Duodenal mucosa (tissue), 2 donors: Measurements from ENCODE around the gene MMP8.
"Not testable (repeated sequence)": the region's sequence is repeated elsewhere in the genome, so short reads cannot be mapped to it uniquely, and the experiment has no call there.

Experiments used
- H3K27ac ChIP-seq: one replicate; pipeline ENCODE4 v1.7.0; 2013; ENCODE audit warnings: low read depth, low read length
- H3K27me3 ChIP-seq, 2 donors: one replicate each; pipeline ENCODE4 v1.7.0; 2013; ENCODE audit warnings: low read length in 2 of 2, control low read depth in 1 of 2; ENCODE audit not compliant: insufficient read depth in 2 of 2, control insufficient read depth in 1 of 2
- H3K36me3 ChIP-seq, 2 donors: one replicate each; pipeline ENCODE4 v1.7.0; 2013; ENCODE audit warnings: low read length in 2 of 2, control low read depth in 1 of 2; ENCODE audit not compliant: insufficient read depth in 2 of 2, control insufficient read depth in 1 of 2
- H3K4me1 ChIP-seq, 2 donors: one replicate each; pipeline ENCODE4 v1.7.0; 2013; ENCODE audit warnings: low read length in 2 of 2, control low read depth in 1 of 2; ENCODE audit not compliant: insufficient read depth in 2 of 2, control insufficient read depth in 1 of 2
- H3K4me3 ChIP-seq, 2 donors: one replicate each; pipeline ENCODE4 v1.7.0; 2013; ENCODE audit warnings: low read length in 2 of 2, low read depth in 1 of 2
- H3K9ac ChIP-seq, 2 donors: one replicate each; pipeline ENCODE4 v1.7.0; 2013; ENCODE audit warnings: low read length in 2 of 2, low read depth in 1 of 2
- H3K9me3 ChIP-seq, 2 donors: one replicate each; pipeline ENCODE4 v1.7.0; 2013; ENCODE audit warnings: low read length in 2 of 2, control low read depth in 1 of 2; ENCODE audit not compliant: control insufficient read depth in 1 of 2

Gene MMP8

DNA sequence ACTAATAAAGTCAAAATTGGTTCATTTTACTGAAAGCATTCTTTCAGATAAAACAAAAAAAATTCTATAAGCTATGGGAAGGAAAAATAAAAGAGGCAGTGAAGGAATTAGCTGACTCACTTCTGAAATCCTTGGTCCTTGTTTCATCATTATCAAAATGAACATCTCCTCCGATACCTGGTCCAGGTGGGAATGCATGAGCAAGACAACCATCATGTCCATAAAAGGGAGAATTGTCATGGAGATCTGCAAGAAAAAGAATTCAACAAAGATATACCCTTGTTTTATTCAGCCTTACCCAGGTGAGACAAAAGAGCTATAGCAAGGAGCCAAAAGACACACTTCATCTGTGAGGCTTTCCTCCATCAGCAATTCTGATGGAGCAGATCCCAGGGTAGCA lies 28.5 kb upstream of the MMP8 start:
- Histone ChIP-seq H3K27me3 (no peaks in the 10 kb centered on the region), H3K4me1 (no peaks in the 10 kb centered on the region)

DNA sequence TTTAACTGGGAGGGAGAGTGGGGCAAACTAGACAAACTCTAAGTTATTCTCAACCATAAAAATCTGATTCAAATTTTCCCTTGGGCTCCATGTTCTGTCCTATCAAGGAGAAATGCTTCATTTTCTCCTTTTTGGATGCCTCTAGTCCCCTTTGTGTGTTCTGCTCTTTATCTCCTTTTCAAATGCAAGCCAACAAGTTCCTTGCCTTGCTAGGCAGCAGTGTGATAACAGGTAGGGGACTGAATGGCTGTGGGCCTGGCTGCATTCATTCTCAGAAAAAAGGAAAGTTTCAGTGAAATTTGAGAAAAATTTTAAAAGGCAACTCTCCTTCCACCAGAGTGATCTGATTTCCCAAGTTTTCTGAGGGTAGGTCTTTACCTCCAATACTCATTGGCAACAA lies 26.9 kb upstream of the MMP8 start:
- H3K36me3 ChIP-seq = no peaks in the 10 kb centered on the region
- H3K4me3 ChIP-seq = no peak overlapping the region
- no peaks in the 10 kb centered on the region for H3K9me3 ChIP-seq
- no peak overlapping the region for H3K27ac ChIP-seq
- no peaks in the 10 kb centered on the region for H3K27me3 ChIP-seq
- H3K4me1 ChIP-seq = no peaks in the 10 kb centered on the region
- no peak overlapping the region for H3K9ac ChIP-seq

More for the DNA sequence above, 28.5 kb upstream of the MMP8 start:
- H3K27ac ChIP-seq = no peak overlapping the region
- H3K4me3 ChIP-seq = no peak overlapping the region
- no peak overlapping the region for H3K9ac ChIP-seq
- H3K9me3 ChIP-seq = no peaks in the 10 kb centered on the region
- no peaks in the 10 kb centered on the region for H3K36me3 ChIP-seq

DNA sequence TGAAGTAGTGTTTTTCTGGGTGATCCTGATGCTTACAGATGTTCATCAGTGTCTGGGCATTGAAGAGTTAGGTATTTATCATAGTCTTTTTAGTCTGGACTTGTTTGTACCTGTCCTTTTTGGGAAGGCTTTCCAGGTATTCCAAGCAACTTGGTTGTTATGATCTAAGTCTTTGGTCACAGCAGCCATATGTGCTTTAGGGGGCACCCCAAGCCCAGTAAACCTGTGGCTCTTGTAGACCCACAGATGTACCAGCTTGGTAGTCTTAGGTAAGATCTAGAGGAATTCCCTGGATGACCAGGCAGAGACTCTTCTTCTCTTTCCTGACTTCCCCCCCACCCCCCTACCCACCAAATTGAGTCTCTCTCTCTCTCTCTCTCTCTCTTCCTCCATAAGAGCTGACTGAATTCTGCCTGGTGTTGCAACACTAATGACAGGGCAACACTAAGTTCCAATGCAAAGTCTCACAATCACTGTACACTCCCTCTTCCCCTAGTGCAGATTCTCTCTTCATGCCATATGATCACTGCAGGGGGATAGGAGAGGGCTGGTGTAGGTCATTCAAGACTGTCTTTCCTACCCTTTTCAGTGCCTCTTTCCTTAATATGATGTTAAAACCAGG lies 24.5 kb upstream of the MMP8 start:
- no peak overlapping the region for H3K27ac ChIP-seq
- no peak overlapping the region for H3K9ac ChIP-seq
- no peak overlapping the region for H3K4me3 ChIP-seq
- H3K4me1 ChIP-seq = no peaks in the 10 kb centered on the region
- H3K36me3 ChIP-seq = no peaks in the 10 kb centered on the region
- H3K27me3 ChIP-seq = no peaks in the 10 kb centered on the region
- H3K9me3 ChIP-seq = no peaks in the 10 kb centered on the region

DNA sequence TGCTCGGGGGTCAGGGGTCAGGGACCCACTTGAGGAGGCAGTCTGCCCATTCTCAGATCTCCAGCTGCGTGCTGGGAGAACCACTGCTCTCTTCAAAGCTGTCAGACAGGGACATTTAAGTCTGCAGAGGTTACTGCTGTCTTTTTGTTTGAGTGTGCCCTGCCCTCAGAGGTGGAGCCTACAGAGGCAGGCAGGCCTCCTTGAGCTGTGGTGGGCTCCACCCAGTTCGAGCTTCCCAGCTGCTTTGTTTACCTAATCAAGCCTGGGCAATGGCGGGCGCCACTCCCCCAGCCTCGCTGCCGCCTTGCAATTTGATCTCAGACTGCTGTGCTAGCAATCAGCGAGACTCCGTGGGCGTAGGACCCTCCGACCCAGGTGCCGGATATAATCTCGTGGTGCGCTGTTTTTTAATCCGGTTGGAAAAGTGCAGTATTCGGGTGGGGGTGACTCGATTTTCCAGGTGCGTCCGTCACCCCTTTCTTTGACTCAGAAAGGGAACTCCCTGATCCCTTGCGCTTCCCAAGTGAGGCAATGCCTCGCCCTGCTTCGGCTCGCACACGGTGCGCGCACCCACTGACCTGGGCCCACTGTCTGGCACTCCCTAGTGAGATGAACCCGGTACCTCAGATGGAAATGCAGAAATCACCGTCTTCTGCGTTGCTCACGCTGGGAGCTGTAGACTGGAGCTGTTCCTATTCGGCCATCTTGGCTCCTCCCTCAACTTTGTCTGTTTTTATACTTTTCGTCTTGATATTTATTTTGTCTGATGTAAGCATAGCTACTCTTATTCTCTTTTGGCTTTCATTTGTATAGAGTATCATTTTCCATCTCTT lies 22.2 kb upstream of the MMP8 start:
- not testable (repeated sequence) for H3K36me3 ChIP-seq, H3K27me3 ChIP-seq, H3K9ac ChIP-seq, H3K27ac ChIP-seq, H3K9me3 ChIP-seq, H3K4me1 ChIP-seq
- peak overlapping the region in 1 of 2 donors; percentile 29 for H3K4me3 ChIP-seq

DNA sequence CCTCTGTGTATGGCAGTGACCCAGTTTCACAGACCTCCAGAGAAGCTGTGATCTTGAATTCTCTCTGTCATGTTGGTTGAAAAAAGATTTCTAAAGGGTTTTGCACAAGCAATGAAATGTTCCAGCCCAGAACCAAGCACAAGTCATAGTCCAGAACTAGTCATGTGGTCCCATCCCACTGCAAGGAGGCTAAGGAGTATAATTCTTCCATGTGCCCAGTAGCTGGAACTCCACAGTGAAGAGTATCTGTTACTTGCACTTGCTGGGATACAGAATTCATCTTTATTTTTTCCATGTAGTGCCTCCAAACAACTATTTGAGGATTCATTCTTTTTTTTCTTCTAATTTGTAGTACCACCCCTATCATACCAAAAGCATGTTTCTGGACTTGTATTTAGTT lies 9.9 kb upstream of the MMP8 start:
- H3K4me1 ChIP-seq = no peaks in the 10 kb centered on the region
- H3K27me3 ChIP-seq = no peaks in the 10 kb centered on the region
- H3K36me3 ChIP-seq = no peaks in the 10 kb centered on the region
- H3K9ac ChIP-seq = no peak overlapping the region
- no peak overlapping the region for H3K4me3 ChIP-seq
- no peaks in the 10 kb centered on the region for H3K9me3 ChIP-seq
- no peak overlapping the region for H3K27ac ChIP-seq

DNA sequence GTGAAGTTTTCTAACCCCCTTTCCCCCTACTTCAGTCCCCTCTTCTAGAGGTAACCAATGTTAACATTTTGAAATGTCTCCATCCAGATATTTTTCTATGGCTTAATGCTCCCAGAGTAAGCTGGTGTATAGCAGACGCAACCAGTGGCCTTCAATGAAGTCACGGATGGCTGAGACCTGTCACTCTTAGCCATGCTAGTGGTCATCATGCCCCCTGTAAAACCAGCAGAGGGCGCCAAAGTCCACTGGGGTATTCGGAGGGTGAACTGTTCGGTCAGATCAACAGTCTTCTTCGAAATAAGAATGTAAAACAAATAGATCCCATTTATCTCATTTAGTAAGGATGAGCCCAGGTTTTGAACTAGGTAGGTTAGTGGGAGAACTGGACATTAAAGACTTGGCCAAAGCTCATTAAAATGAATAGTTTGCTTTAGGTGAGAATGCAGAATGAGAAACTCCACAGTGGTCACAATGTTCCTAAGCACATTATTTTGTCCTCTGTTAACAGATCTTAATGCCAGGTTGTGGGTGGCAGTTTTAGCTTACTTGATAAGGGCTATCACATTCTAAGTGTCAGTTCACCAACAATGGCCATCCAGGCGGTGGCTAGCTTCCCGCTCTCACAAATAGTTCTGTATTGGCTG lies 8.6 kb upstream of the MMP8 start:
- H3K27ac ChIP-seq = no peak overlapping the region
- H3K4me1 ChIP-seq = no peaks in the 10 kb centered on the region
- H3K9me3 ChIP-seq = no peaks in the 10 kb centered on the region
- H3K36me3 ChIP-seq = no peaks in the 10 kb centered on the region
- H3K27me3 ChIP-seq = no peaks in the 10 kb centered on the region
- no peak overlapping the region for H3K4me3 ChIP-seq
- H3K9ac ChIP-seq = no peak overlapping the region

DNA sequence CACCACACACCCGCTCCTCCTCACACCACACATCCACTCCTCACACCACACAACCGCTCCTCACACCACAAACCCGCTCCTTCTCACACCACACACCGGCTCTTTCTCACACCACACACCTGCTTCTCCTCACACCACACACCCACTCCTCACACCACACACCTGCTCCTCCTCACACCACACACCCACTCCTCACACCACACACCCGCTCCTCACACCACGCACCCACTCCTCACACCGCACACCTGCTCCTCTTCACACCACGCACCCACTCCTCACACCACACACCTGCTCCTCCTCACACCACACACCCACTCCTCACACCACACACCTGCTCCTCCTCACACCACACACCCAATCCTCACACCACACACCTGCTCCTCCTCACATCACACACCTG lies 6.2 kb upstream of the MMP8 start:
- not testable (repeated sequence) for H3K4me1 ChIP-seq, H3K27me3 ChIP-seq, H3K9ac ChIP-seq, H3K9me3 ChIP-seq, H3K27ac ChIP-seq, H3K36me3 ChIP-seq, H3K4me3 ChIP-seq

DNA sequence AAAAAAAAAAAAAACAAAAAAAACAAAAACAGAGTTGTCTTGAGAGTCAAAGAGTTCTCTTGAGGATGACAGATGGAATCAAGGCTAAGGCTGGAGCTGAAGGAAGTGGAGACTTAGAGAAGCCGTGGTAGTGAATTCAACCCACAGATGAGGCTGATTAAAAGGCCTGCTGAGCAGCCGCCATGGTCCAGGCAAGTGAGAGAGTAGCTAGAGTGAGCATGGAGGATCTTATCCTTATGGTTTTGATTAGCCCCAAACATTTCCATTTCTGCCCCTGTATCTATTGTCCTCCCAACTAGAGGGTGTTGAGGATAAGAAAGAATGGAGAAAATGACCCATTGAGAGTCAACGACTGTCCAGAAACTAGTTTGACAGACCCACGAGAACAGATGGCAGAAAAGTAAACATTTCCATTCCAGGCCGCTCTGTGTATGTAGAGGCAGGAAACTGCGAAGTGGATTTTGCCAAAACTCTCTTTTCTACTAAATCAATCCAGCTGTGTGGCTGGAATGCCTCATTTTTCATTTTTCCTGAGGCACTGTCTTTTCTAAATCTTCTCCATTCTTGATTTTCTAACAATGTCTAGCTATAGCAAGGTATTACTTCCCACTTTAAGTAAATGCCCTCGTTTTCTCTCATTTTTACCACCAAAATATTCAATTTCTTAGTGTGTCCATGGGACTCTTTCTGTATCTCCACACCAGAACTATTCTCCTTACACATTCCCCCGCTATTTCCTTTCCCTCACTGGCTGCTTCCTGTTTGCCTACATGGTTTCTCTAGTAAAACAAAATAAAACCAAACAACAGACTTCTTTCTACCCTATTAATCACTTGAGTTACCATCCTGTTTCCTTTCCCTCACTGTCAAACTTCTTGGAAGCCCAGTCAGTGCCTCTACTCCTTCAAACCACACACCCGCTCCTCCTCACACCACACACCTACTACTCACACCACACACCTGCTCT lies 5.4 kb upstream of the MMP8 start:
- H3K27ac ChIP-seq = no peak overlapping the region
- H3K9me3 ChIP-seq = no peaks in the 10 kb centered on the region
- H3K9ac ChIP-seq = no peak overlapping the region
- no peaks in the 10 kb centered on the region for H3K27me3 ChIP-seq
- no peaks in the 10 kb centered on the region for H3K4me1 ChIP-seq
- no peaks in the 10 kb centered on the region for H3K36me3 ChIP-seq
- H3K4me3 ChIP-seq = no peak overlapping the region

DNA sequence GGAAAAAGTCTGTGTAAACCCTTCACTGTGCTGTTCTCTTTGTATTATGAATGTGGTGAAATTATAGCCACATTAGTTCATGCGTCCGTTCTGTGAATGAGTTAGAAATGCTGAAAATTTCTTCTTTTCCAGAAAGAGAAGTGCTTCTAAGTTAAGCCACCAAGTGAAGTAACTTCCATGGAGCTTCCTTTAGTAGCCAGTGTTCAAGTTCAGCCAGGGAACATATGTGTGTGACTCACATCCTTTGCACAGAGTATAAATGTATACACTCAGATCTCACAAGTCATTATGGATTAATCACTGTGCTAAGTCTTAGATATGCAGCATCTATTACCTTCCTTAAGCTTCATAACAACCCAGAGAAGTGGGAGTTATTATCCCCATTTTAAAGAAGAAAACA lies 3.1 kb upstream of the MMP8 start:
- Histone ChIP-seq H3K4me1 (no peaks in the 10 kb centered on the region), H3K4me3 (no peak overlapping the region), H3K36me3 (no peaks in the 10 kb centered on the region), H3K9me3 (no peaks in the 10 kb centered on the region), H3K27me3 (no peaks in the 10 kb centered on the region), H3K27ac (no peak overlapping the region), H3K9ac (no peak overlapping the region)
